ENCODE measurements around the gene MTX1.

Gene MTX1

DNA sequence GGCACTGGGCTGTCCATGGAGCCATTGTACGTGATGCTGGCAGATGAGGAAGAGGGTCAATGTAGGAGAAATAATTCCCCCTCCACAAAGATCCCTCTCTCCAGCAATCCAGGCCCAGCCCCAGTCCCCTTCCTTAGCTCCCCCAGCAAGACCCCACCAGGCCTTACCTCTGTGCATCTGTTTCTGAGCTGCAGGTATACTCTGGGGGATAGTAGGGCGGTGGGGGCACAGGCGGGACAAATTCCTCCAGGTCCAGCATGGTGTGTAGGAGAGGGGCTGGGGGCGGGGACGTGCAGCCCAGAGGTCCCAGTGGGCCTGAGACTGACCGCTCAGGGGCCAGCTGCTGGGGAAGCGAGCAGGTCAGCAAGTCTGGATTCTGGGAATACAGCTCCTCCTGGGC lies 43.1 kb downstream of the MTX1 start:
- Histone ChIP-seq H4K20me1 (ENCODE audit: control insufficient read depth, insufficient read depth, low read depth, low read length) (no peaks in the 10 kb centered on the region), H3K4me1 (ENCODE audit: control insufficient read depth, low read length) (peaks cover 38% of the 10 kb centered on the region), H3K4me3 (ENCODE audit: low read length) (no peak overlapping the region), H3K79me2 (ENCODE audit: control insufficient read depth, low read length) (peaks cover 13% of the 10 kb centered on the region), H3K36me3 (ENCODE audit: control insufficient read depth, low read length) (peaks cover 19% of the 10 kb centered on the region), H3K4me2 (ENCODE audit: low read length) (no peak overlapping the region), H3K9me3 (ENCODE audit: control insufficient read depth, insufficient read depth, low read length) (no peaks in the 10 kb centered on the region), H3F3A (ENCODE audit: control insufficient read depth, insufficient read depth) (peaks cover 6% of the 10 kb centered on the region; the same call in 1 of the 2 replicates), H3K27me3 (ENCODE audit: control insufficient read depth, low read length) (no peaks in the 10 kb centered on the region), H3K27ac (ENCODE audit: low read depth, low read length) (no peak overlapping the region), H3K9me2 (replicated peaks; ENCODE audit: control insufficient read depth, low read length) (no peaks in the 10 kb centered on the region)
- TF ChIP-seq, protein P1, sequence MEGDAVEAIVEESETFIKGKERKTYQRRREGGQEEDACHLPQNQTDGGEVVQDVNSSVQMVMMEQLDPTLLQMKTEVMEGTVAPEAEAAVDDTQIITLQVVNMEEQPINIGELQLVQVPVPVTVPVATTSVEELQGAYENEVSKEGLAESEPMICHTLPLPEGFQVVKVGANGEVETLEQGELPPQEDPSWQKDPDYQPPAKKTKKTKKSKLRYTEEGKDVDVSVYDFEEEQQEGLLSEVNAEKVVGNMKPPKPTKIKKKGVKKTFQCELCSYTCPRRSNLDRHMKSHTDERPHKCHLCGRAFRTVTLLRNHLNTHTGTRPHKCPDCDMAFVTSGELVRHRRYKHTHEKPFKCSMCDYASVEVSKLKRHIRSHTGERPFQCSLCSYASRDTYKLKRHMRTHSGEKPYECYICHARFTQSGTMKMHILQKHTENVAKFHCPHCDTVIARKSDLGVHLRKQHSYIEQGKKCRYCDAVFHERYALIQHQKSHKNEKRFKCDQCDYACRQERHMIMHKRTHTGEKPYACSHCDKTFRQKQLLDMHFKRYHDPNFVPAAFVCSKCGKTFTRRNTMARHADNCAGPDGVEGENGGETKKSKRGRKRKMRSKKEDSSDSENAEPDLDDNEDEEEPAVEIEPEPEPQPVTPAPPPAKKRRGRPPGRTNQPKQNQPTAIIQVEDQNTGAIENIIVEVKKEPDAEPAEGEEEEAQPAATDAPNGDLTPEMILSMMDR (IDR thresholded peaks at IDR 0.05; ENCODE audit: low read depth, low read length, poor library complexity, severe bottlenecking), result no peak
- TF ChIP-seq EZH2phosphoT487 (IDR thresholded peaks at IDR 0.05; ENCODE audit: borderline replicate concordance, low read length), result no peak

DNA sequence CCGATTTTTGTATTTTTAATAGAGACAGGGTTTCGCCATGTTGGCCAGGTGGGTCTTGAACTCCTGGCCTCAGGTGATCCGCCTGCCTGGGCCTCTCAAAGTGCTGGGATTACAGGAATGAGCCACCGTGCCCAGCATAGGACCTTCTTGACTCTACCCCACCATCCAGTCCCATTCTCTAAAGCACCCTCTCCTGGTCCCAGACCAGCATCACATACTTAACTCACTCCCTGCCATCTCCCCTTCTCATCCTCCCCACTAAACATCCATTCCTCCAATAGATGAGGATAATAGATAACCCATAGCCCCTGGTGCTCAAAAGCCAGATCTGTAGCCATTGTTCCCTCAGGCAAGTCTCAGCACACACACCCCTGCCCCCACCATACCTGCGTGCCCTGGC lies 44.7 kb downstream of the MTX1 start:
- TF ChIP-seq EZH2phosphoT487 (IDR thresholded peaks at IDR 0.05; ENCODE audit: borderline replicate concordance, low read length), result no peak
- TF ChIP-seq, protein P1 (IDR thresholded peaks at IDR 0.05; ENCODE audit: low read depth, low read length, poor library complexity, severe bottlenecking), result no peak
- Histone ChIP-seq H3K9me3 (ENCODE audit: control insufficient read depth, insufficient read depth, low read length) (no peaks in the 10 kb centered on the region), H3K4me2 (ENCODE audit: low read length) (peak overlapping the region; percentile 98), H3K27ac (ENCODE audit: low read depth, low read length) (no peak overlapping the region), H3K36me3 (ENCODE audit: control insufficient read depth, low read length) (peaks cover 24% of the 10 kb centered on the region), H3K9me2 (replicated peaks; ENCODE audit: control insufficient read depth, low read length) (no peaks in the 10 kb centered on the region), H3F3A (ENCODE audit: control insufficient read depth, insufficient read depth) (peaks cover 11% of the 10 kb centered on the region), H3K79me2 (ENCODE audit: control insufficient read depth, low read length) (peaks cover 13% of the 10 kb centered on the region), H4K20me1 (ENCODE audit: control insufficient read depth, insufficient read depth, low read depth, low read length) (no peaks in the 10 kb centered on the region), H3K4me1 (ENCODE audit: control insufficient read depth, low read length) (peaks cover 38% of the 10 kb centered on the region), H3K27me3 (ENCODE audit: control insufficient read depth, low read length) (no peaks in the 10 kb centered on the region), H3K4me3 (ENCODE audit: low read length) (peak overlapping the region; percentile 95)

DNA sequence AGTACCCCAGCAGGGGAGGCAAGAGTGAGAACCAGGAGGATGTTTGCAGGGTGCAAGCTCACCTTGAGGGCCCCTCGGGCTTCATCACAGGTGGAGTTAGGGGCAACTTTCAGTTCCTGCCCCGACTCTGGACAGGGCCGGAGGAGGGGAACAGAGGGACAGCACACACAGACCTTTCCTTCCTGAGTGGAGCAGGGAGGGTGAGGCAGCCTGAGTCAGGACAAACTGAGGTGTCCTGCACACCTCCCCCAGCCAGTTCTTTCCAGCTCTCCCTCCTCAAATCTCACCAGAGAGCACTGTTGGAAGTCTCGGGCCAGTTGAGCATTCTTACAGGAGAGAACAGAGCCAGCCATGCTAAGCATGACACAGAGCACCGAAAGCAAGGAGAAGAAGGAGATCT lies 45.3 kb downstream of the MTX1 start:
- Histone ChIP-seq H3K4me2 (ENCODE audit: low read length) (peak overlapping the region; percentile 98), H3K4me3 (ENCODE audit: low read length) (peak overlapping the region; percentile 95), H3K27me3 (ENCODE audit: control insufficient read depth, low read length) (no peaks in the 10 kb centered on the region), H3K36me3 (ENCODE audit: control insufficient read depth, low read length) (peaks cover 27% of the 10 kb centered on the region), H3K9me2 (replicated peaks; ENCODE audit: control insufficient read depth, low read length) (no peaks in the 10 kb centered on the region), H3K9me3 (ENCODE audit: control insufficient read depth, insufficient read depth, low read length) (no peaks in the 10 kb centered on the region), H4K20me1 (ENCODE audit: control insufficient read depth, insufficient read depth, low read depth, low read length) (no peaks in the 10 kb centered on the region), H3K79me2 (ENCODE audit: control insufficient read depth, low read length) (peaks cover 13% of the 10 kb centered on the region), H3F3A (ENCODE audit: control insufficient read depth, insufficient read depth) (peaks cover 11% of the 10 kb centered on the region), H3K4me1 (ENCODE audit: control insufficient read depth, low read length) (peaks cover 38% of the 10 kb centered on the region), H3K27ac (ENCODE audit: low read depth, low read length) (no peak overlapping the region)
- TF ChIP-seq, protein P1 (IDR thresholded peaks at IDR 0.05; ENCODE audit: low read depth, low read length, poor library complexity, severe bottlenecking), result no peak
- no peak for TF ChIP-seq EZH2phosphoT487 (IDR thresholded peaks at IDR 0.05; ENCODE audit: borderline replicate concordance, low read length)

Measured in DOHH2 (cell line).